LNCaP clone FGC (cell line): ENCODE results near the gene ABCC11.

Experiments used
- DNase-seq: peaks from one replicate; pipeline ENCODE4 v3.0.0-alpha.2; 2011; ENCODE audit warnings: low read depth
- H3K4me3 ChIP-seq: 2 replicates; pipeline ENCODE4 v1.5.1; 2011; ENCODE audit warnings: mild to moderate bottlenecking, low read depth, low read length, control low read depth
- TF ChIP-seq, protein P1 (sequence below): IDR thresholded peaks from 2 replicates; pipeline ENCODE4 v1.5.1; 2012; ENCODE audit warnings: mild to moderate bottlenecking; ENCODE audit not compliant: control insufficient read depth, insufficient read depth; ENCODE audit errors: extremely low read depth

The ABCC11 gene

DNA sequence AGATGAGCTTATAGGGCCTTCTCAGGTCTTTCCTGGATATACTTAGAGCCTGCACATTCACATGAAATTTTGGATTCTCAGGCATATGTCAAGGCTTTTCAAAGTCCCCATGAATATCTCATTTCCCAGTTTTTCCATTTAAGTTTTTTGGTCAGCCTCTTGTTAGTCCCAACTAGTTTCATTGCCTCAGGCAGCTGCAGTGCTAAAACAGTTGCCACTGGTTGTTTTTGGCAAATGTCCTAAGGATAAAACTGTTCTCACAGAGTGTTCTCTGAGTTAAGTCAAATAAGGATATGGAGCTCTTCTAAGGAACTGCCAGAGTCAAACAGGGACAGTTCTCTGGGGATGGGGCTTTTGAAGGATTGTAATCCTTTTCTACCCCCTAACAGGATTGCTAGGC lies 39.9 kb upstream of the ABCC11 start:
- TF ChIP-seq, protein P1, sequence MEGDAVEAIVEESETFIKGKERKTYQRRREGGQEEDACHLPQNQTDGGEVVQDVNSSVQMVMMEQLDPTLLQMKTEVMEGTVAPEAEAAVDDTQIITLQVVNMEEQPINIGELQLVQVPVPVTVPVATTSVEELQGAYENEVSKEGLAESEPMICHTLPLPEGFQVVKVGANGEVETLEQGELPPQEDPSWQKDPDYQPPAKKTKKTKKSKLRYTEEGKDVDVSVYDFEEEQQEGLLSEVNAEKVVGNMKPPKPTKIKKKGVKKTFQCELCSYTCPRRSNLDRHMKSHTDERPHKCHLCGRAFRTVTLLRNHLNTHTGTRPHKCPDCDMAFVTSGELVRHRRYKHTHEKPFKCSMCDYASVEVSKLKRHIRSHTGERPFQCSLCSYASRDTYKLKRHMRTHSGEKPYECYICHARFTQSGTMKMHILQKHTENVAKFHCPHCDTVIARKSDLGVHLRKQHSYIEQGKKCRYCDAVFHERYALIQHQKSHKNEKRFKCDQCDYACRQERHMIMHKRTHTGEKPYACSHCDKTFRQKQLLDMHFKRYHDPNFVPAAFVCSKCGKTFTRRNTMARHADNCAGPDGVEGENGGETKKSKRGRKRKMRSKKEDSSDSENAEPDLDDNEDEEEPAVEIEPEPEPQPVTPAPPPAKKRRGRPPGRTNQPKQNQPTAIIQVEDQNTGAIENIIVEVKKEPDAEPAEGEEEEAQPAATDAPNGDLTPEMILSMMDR, result no peak
- H3K4me3 ChIP-seq, result no peak overlapping the region
- DNase-seq, result no peak

- no peak for DNase-seq
- H3K4me3 ChIP-seq, result peak overlapping the region; percentile 17
- TF ChIP-seq, protein P1, result 0 out of 2 replicates have a peak, but pooled peaks have one; percentile 13
Observed at GRCh38 chr16:48284772-48285409, 37.6 kb upstream of the ABCC11 start.

- no peak overlapping the region for H3K4me3 ChIP-seq
- DNase-seq, result no peak
- TF ChIP-seq, protein P1, result no peak
Observed at GRCh38 chr16:48282636-48283263, 35.4 kb upstream of the ABCC11 start.

DNA sequence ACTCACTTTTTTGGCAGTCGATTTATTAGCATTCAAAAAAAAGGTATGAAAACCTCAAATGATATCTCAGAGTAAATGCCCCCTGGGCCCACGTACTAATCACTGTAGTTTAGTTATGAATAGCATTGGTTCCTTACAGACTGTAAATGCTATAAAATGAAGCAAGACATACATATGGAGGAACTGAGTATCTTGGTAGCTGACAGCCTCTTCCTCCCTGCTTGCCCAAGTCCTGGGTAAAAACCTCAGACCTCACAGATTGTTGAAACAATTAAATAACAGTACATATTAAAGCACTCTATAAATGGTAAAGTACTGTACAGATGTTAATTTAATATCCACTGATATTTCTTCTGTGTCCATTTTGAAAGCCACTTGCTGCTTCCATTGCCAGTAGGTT lies 33.2 kb upstream of the ABCC11 start:
- no peak overlapping the region for H3K4me3 ChIP-seq
- DNase-seq, result no peak
- TF ChIP-seq, protein P1, result no peak

- no peak for DNase-seq
- H3K4me3 ChIP-seq, result no peak overlapping the region
Observed at GRCh38 chr16:48279199-48279598, 31.9 kb upstream of the ABCC11 start.

DNA sequence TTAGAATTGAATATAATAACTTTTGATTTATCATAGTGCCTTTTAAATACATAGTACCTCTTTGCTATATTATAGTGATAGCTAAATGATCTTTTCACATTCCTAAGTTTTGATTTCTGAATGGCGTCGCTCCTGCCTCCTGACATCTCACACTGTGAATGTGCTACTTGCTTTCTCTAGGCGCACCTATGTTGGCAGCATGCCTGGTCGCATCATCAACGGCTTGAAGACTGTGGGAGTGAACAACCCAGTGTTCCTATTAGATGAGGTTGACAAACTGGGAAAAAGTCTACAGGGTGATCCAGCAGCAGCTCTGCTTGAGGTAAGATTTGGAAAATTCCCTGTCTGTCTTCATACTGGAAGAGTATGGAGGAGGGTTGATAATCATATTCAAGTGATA lies 29.8 kb upstream of the ABCC11 start:
- TF ChIP-seq, protein P1, result no peak
- no peak overlapping the region for H3K4me3 ChIP-seq
- DNase-seq, result no peak

More at GRCh38 chr16:48279199-48279598, 31.9 kb upstream of the ABCC11 start:
- TF ChIP-seq, protein P1, result no peak
